Activated naive CD4-positive, alpha-beta T cell treated with anti-CD3 and anti-CD28 coated beads, Interleukin-2, amount 50 U/mL, for 72 hours (primary cell): ENCODE measurements around the gene SNAPC1. TPM values are rescaled to one million over a fixed set of nuclear protein-coding genes. Genes with fewer than 3 reads are reported as not detected.

ENCODE experiments used
- ATAC-seq, 2 donors: fragments of 150-1000 bp; cut with Tn5 transposase; 2 replicates each; pipeline ENCODE4 v1.10.0; 2021; ENCODE audit warnings: mild to moderate bottlenecking in 2 of 2, moderate library complexity in 2 of 2
- DNase-seq, 2 donors: peaks; one replicate each; pipeline ENCODE4 v3.0.0; 2021 to 2022; ENCODE audit warnings: low spot score in 2 of 2
- H3K27ac Mint-ChIP-seq, 2 donors: one replicate each; pipeline ENCODE4 v1.8.0; 2022; ENCODE audit warnings: mild to moderate bottlenecking in 2 of 2, mixed read lengths in 2 of 2
- H3K36me3 Mint-ChIP-seq, 2 donors: one replicate each; pipeline ENCODE4 v1.8.0; 2022; ENCODE audit warnings: mixed read lengths in 2 of 2
- H3K9me3 Mint-ChIP-seq, 2 donors: one replicate each; pipeline ENCODE4 v1.8.0; 2022; ENCODE audit warnings: mixed read lengths in 2 of 2
- total RNA-seq, 2 donors: library from RNA; stranded (reverse); gene quantifications; one replicate each; pipeline ENCODE4 v1.2.3, GENCODE V29; 2022

The SNAPC1 gene, protein sequence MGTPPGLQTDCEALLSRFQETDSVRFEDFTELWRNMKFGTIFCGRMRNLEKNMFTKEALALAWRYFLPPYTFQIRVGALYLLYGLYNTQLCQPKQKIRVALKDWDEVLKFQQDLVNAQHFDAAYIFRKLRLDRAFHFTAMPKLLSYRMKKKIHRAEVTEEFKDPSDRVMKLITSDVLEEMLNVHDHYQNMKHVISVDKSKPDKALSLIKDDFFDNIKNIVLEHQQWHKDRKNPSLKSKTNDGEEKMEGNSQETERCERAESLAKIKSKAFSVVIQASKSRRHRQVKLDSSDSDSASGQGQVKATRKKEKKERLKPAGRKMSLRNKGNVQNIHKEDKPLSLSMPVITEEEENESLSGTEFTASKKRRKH
- total RNA-seq = 10 to 100 TPM; 10.5 to 11.4 TPM

DNA sequence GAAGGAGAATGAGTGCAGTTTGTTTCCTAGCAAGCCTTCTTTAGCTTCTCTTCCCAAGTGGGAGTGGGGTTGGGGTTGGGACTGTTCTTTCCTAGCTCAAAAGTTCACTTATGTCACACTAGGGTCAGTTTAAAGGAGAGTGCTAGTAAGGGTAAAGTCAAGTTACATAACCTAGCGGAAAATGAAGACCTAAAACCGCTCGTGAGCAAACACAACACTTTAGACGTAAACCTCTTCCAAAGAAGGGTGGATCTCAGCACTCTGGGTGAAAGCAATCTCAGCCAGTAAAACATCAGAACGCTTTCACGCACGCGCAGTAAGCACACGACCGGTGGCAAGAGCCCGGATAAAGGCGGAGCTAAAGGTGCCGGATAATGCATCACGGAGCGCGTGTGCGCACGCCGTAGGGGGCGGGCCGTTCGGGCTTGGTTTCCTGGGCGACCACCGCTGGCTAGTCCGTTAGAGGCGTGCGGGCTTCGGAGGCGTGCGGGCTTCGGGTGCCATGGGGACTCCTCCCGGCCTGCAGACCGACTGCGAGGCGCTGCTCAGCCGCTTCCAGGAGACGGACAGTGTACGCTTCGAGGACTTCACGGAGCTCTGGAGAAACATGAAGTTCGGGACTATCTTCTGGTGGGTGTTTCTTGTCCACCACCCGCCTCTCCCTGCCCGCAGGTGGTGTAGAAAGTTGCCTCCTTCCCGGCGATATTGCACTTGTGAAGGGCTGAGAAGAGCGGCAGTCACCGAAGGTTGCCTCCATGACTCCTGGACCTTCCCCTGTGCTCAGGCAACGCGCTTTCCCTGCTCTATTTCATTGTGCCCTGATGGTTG is at the start of gene SNAPC1:
Gene SNAPC1 (plus strand): TSS at position 462 of the 828 bp plus-strand sequence. CDS start 41 bp downstream, at position 503.
- Mint-ChIP-seq H3K27ac (peak within 1 kb of the TSS; percentile 96 to 100), H3K9me3 (no peaks in the 10 kb centered on the region), H3K36me3 (peaks cover 15% of the 10 kb centered on the region in 2 donors)
- DNase-seq (peak; percentile 95), ATAC-seq (peak; percentile 94 to 100)

DNA sequence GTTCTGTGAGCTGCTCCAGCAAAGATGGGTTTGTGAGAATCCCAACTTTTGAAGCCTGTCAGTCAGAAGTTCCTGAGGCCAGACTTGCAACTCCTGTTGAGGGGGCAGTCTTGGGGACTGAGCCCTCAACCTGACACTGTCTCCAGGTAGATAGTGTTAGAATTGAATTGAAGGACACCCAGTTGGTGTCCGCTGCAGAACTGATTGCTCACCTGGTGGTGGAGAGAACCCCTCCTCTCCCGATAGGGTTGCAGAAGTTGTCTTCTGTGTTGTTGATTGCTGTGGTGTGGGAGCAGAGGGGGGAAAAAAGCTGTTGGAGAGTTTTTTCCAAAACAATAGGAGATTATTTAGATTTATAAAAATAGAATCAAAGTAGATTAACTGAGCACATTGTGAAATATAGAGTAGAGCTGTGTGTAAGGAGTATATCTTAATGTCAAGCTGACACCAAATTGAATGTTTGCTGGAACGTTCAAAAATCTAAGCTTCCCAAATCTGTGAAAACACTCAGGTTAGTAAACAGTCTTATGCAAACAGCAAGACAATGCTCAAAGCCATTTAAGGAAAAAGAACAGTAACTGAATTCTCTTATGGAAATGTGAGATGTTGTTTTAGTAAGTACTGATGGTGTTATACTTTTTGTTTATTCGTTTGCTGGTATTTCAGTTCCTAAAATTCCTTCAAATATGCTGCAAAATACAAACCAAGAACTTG is 48.3 kb upstream of the SNAPC1 start:
- H3K36me3 Mint-ChIP-seq = no peaks in the 10 kb centered on the region
- H3K9me3 Mint-ChIP-seq = no peaks in the 10 kb centered on the region
- ATAC-seq (no peak), DNase-seq (no peak)
- no peak overlapping the region for H3K27ac Mint-ChIP-seq

DNA sequence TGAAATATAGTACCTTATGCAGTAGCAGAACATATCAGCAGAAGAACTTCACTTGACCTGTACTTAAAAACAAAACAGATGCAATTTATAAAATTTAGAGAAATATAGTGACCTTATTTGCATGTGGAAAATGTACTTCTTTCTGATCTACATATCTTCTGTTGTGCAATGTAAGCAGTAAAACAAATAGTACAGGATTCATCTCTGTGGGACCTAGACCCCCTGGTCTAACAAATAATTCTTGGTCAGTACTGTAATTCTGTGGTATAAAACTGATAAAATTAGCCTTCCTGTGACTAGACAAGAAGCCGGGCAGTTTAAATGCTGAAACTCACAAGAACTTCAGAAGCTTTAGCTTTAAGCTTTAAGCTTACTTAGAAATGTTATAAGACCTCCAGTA is 45.3 kb upstream of the SNAPC1 start:
- Mint-ChIP-seq H3K27ac (no peak overlapping the region), H3K9me3 (no peaks in the 10 kb centered on the region), H3K36me3 (peaks cover 0 to 14% of the 10 kb centered on the region in 2 donors)
- no peak for ATAC-seq
- no peak for DNase-seq

DNA sequence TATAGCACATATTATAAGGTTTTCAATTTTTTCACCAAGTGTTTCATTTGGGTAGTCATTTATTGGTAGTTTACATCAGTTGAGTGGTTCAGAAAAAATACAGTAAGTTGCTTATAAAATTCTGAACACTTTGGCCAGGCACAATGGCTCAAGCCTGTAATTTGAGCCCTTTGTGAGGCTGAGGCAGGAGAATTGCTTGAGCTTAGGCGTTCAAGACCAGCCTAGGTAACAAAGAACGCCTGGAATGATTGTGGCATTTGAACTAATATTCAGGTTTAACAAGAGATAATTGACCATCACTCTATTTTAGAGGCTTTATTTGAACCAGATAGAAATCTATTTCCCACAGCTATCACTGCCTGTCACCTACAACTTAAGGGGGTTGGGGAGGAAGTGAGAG is 44.2 kb upstream of the SNAPC1 start:
- H3K27ac Mint-ChIP-seq = no peak overlapping the region
- H3K9me3 Mint-ChIP-seq = no peaks in the 10 kb centered on the region
- no peak for ATAC-seq
- no peak for DNase-seq
- peaks cover under 1 to 14% of the 10 kb centered on the region in 2 donors for H3K36me3 Mint-ChIP-seq

DNA sequence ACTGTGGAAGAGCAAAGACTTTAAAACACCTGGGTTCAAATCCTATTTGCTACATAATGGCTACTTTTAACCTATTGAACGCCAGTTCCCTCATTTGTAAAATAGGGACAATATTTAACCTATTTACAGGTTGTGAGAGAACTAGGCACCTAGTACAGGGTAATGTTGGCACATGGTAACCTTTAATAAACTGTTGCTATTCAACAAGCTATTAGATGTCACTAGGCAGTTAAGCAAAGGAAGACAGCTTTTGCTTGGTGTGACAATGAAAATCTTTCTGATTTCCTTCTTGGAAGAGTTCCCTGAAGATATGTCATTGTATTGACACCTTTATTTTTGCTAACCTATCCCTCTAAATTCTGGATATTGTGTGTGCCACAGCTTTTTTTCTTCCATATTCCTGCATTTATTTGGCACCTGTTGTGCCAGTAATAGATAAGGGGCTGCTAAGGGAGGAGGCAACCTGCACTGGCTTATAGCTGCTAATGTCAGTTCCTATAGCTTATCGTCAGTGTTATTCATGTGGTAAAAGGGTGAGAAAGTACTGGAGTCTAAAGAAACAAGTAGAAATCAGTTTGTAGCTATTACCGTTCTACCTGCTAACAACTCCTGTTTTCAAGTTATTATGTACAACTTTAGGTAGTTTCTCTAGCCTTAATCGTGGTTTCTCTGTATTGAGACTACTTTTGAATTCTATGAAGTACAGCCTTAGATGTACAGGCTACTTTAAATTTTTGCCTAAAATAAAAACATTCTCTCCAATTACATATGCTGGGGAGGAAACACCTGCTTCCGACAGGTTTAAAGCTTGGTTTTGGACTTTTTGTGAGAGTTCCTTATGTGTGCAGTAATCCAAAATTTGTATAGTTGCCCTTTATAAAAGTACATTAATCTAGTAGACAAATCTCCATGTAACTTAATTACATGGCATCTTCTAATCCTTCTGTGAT is 42.6 kb upstream of the SNAPC1 start:
- H3K9me3 Mint-ChIP-seq = no peaks in the 10 kb centered on the region
- ATAC-seq = peak; percentile 58 to 68
- H3K27ac Mint-ChIP-seq = peak overlapping the region; percentile 65 to 70
- peaks cover 8 to 23% of the 10 kb centered on the region in 2 donors for H3K36me3 Mint-ChIP-seq
- no peak for DNase-seq

DNA sequence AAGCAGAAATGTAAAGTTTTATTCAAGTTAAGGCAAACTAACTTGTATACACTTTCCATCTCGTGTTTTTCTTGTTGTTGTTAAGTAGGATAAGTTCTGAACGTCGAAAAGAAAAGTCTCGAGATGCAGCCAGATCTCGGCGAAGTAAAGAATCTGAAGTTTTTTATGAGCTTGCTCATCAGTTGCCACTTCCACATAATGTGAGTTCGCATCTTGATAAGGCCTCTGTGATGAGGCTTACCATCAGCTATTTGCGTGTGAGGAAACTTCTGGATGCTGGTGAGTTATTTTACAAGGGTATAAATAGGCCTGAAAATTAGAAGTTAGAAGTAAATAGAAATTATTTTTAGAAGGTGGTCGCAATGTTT is 41.9 kb upstream of the SNAPC1 start:
- peak overlapping the region; percentile 24 to 70 for H3K27ac Mint-ChIP-seq
- no peak for ATAC-seq
- peaks cover 13 to 28% of the 10 kb centered on the region in 2 donors for H3K36me3 Mint-ChIP-seq
- DNase-seq = no peak
- no peaks in the 10 kb centered on the region for H3K9me3 Mint-ChIP-seq

DNA sequence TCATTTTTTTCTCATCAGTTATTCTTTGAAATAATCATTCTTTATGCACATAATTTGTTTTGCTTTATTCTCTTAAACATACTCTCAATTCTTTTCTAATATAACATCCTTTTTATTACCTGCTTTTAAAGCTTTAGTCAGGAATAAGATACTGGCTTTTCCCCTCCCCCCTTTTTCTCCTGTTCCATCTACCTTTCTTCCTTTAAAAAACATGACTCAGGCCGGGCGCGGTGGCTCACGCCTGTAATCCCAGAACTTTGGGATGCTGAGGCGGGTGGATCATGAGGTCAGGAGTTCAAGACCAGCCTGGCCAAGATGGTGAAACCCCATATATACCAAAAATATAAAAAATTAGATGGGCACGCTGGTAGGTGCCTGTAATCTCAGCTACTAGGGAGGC is 41.5 kb upstream of the SNAPC1 start:
- Mint-ChIP-seq H3K27ac (peak overlapping the region in 1 of 2 donors; percentile 24), H3K36me3 (peaks cover 13 to 28% of the 10 kb centered on the region in 2 donors)
- ATAC-seq = no peak

DNA sequence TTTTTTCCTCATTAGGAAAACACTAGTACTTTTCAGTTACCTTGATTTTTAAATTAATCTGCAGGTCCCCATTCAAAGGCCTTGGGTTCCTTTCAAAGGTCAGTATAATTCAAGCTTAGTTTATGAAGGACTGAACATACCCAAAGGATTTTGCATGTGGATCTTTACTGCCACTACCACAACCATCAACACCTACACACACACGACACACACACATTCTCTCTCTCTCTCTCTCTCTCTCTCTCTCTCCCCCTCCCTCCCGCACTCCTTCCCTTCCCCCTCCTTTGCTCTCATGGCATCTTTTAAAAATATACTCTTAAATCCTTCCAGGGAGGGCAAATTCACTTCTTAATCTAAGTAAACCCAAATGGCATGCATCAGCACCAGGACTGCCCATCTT is 38.1 kb upstream of the SNAPC1 start:
- no peak for ATAC-seq
- H3K36me3 Mint-ChIP-seq = peaks cover 20 to 54% of the 10 kb centered on the region in 2 donors
- H3K27ac Mint-ChIP-seq = no peak overlapping the region
- DNase-seq = no peak
- H3K9me3 Mint-ChIP-seq = no peaks in the 10 kb centered on the region

More for the DNA sequence above, 41.5 kb upstream of the SNAPC1 start:
- no peaks in the 10 kb centered on the region for H3K9me3 Mint-ChIP-seq
- DNase-seq = no peak

DNA sequence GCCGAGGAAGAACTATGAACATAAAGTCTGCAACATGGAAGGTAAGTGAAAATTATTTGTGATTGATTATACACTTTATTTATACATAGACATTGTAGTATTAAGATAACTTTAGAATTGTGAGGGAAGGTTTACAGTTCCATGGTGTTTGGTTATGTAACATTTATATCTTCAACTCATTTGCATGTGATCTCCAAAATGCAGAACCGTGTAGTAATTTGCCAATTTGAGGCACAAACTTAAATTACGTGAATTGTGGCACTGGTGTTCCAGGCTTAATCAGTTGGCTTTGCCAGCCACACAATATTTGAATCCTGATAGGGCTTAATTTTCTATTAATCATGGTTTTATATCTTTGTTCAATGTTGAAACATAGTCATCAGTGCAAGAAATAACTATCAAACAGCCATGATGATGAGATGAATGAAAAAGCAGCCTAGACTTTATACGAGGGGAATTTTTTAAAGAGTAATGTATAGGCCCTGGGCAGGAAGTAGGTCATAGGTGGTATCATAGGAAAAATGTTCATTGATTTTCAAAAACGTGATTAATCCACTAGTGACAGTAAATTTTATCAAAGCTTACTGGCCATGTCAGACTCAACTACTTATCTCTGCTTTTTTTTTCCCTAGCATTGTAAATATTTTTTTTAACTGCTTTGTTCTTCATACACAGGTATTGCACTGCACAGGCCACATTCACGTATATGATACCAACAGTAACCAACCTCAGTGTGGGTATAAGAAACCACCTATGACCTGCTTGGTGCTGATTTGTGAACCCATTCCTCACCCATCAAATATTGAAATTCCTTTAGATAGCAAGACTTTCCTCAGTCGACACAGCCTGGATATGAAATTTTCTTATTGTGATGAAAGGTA is 35.2 kb upstream of the SNAPC1 start:
- Mint-ChIP-seq H3K9me3 (no peaks in the 10 kb centered on the region), H3K36me3 (peaks cover 26 to 49% of the 10 kb centered on the region in 2 donors), H3K27ac (peak overlapping the region; percentile 48 to 71)
- DNase-seq = no peak
- peak; percentile 46 to 58 for ATAC-seq

DNA sequence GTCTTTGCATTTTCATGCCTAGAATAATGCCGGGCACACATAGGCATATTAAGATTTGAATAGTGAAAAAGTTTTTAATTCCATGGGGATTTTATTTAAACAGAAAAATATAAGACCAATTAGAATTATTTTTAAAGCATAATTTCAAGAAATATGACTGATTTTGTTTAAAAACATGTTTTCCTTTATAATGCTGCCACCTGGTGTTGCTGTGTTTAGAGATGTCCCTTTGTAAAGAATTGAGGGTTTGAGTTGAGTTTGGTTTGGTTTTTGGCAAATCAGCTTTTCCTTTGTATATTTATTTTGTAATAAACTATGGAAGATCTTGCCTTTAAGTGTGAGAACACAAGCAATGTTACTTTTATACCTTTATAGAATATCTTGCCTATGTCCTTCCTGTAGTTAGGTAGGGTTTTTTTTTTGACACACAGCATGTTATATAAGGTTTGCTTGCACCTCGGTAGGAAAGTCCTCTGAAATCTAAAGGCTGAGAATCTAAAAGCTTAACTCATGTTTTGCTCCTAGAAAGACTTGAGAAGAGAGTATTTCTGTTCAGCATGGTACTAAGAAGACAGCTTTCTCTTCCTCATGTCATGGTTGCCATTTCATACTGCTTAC is 31.4 kb upstream of the SNAPC1 start:
- peak overlapping the region; percentile 1 to 79 for H3K27ac Mint-ChIP-seq
- no peaks in the 10 kb centered on the region for H3K9me3 Mint-ChIP-seq
- H3K36me3 Mint-ChIP-seq = peaks cover 23 to 60% of the 10 kb centered on the region in 2 donors
- no peak for ATAC-seq
- no peak for DNase-seq

DNA sequence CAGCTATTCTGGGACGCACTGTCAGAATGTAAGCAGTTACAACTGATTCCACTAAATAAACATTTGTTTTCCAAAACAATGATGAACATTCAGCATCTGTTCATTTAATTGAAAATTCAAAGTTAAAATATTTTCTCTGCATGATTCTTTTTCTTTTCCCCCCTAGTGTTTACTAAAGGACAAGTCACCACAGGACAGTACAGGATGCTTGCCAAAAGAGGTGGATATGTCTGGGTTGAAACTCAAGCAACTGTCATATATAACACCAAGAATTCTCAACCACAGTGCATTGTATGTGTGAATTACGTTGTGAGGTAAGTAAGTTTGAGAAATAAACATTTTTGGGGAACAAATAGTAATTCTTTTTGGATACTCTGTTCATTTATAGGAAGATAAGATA is 28.2 kb upstream of the SNAPC1 start:
- Mint-ChIP-seq H3K36me3 (peaks cover 30 to 59% of the 10 kb centered on the region in 2 donors), H3K9me3 (no peaks in the 10 kb centered on the region), H3K27ac (no peak overlapping the region)
- ATAC-seq = no peak
- no peak for DNase-seq

DNA sequence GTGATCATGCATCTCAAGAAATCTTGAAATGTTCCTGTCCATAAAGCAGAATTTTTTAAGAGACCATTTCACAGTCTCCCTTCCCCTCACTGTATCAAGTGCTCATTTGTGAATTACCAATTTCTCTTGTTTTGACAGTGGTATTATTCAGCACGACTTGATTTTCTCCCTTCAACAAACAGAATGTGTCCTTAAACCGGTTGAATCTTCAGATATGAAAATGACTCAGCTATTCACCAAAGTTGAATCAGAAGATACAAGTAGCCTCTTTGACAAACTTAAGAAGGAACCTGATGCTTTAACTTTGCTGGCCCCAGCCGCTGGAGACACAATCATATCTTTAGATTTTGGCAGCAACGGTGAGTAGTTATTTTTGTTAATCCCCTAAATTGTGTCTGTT is 25.5 kb upstream of the SNAPC1 start:
- peak overlapping the region in 1 of 2 donors; percentile 91 for H3K27ac Mint-ChIP-seq
- peaks cover 24 to 58% of the 10 kb centered on the region in 2 donors for H3K36me3 Mint-ChIP-seq
- H3K9me3 Mint-ChIP-seq = no peaks in the 10 kb centered on the region
- peak in 1 of 2 donors; percentile 34 for ATAC-seq
- DNase-seq = no peak

DNA sequence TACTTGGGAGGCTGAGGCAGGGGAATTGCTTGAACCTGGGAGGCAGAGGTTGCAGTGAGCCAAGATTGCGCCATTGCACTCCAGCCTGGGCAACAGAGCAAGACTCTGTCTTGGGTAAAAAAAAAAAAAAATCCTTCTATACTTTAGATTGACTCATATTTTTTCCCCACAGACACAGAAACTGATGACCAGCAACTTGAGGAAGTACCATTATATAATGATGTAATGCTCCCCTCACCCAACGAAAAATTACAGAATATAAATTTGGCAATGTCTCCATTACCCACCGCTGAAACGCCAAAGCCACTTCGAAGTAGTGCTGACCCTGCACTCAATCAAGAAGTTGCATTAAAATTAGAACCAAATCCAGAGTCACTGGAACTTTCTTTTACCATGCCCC is 24.3 kb upstream of the SNAPC1 start:
- DNase-seq = no peak
- H3K27ac Mint-ChIP-seq = peak overlapping the region in 1 of 2 donors; percentile 92
- H3K36me3 Mint-ChIP-seq = peaks cover 24 to 49% of the 10 kb centered on the region in 2 donors
- ATAC-seq = no peak
- no peaks in the 10 kb centered on the region for H3K9me3 Mint-ChIP-seq

DNA sequence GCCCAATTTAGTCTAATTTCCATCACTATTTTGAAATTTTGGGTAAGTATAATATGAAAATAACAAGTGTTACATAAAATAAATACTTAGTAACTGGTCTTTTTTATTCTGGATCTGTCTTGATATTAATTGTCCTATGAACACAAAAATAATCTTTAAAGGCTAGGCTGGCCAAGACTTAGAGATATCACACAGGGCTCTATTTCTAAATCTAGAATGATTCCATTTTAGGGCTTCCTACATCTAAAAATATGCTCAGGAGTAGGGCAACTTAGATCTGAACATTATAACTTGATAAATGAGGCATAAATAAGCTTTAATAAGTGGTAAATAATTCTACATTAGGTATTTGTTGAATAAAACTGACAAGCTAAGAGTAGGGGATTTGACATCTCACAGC is 23.1 kb upstream of the SNAPC1 start:
- no peak for DNase-seq
- no peaks in the 10 kb centered on the region for H3K9me3 Mint-ChIP-seq
- H3K27ac Mint-ChIP-seq = peak overlapping the region in 1 of 2 donors; percentile 74
- peaks cover 24 to 58% of the 10 kb centered on the region in 2 donors for H3K36me3 Mint-ChIP-seq
- ATAC-seq = no peak

DNA sequence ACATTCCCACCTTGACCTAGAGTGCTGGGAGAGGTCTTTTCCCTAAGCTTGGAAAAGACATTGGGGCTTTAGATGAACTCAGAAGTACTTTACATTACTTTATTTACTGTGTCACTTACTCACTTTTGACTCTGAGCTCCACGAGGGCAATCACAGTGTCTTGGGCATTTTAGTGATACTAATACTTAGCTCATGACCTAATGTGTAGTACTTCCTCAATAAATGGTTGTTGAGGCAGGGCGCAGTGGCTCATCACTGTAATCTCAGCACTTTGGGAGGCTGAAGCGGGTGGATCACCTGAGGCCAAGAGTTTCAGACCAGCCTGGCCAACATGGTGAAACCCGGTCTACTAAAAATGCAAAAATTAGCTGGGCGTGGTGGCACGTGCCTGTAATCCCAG is 19.8 kb upstream of the SNAPC1 start:
- ATAC-seq (no peak), DNase-seq (no peak)
- no peaks in the 10 kb centered on the region for H3K9me3 Mint-ChIP-seq
- peak overlapping the region; percentile 22 to 39 for H3K27ac Mint-ChIP-seq
- H3K36me3 Mint-ChIP-seq = peaks cover 6 to 48% of the 10 kb centered on the region in 2 donors
